Psoas muscle (tissue), 8 donors: ENCODE data around the gene TMEM163. TPM values are rescaled to one million over a fixed set of nuclear protein-coding genes. Genes with fewer than 3 reads are reported as not detected.

Experiments
- ATAC-seq, 4 donors: fragments of 200-7000 bp; cut with Tn5 transposase; one replicate each; pipeline ENCODE4 v1.9.1; 2020; ENCODE audit warnings: moderate library complexity in 3 of 4, mild to moderate bottlenecking in 2 of 4
- DNase-seq, 2 donors: peaks; one replicate each; pipeline ENCODE4 v3.0.0-alpha.2; 2020
- H3K27ac ChIP-seq: fragments of 200-600 bp; one replicate; pipeline ENCODE4 v1.8.0; 2022
- H3K27me3 ChIP-seq, 3 donors: fragments of 200-600 bp in 1 of 3; one replicate each; pipeline versions ENCODE4 v1.6.1 to v1.8.0; 2013 to 2022; ENCODE audit warnings: low read length in 2 of 3, mild to moderate bottlenecking in 2 of 3, moderate library complexity in 1 of 3; ENCODE audit not compliant: insufficient read depth in 3 of 3
- H3K36me3 ChIP-seq, 2 donors: fragments of 200-600 bp in 1 of 2; one replicate each; pipeline versions ENCODE4 v1.6.1 to v1.8.0; 2013 to 2022; ENCODE audit warnings: low read depth in 1 of 2, mild to moderate bottlenecking in 1 of 2, moderate library complexity in 1 of 2; ENCODE audit not compliant: insufficient read depth in 1 of 2
- H3K4me1 ChIP-seq: fragments of 200-600 bp; one replicate; pipeline ENCODE4 v1.8.0; 2022
- H3K4me3 ChIP-seq: fragments of 200-600 bp; one replicate; pipeline ENCODE4 v1.8.0; 2022; ENCODE audit warnings: mild to moderate bottlenecking
- H3K9me3 ChIP-seq: fragments of 200-600 bp; one replicate; pipeline ENCODE4 v1.8.0; 2022
- WGBS, 3 donors: extraction: QIAGEN DNeasy Blood & Tissue Kit; methylation state at CpG; one replicate each; pipeline versions ENCODE4 v1.1.6 to v1.1.7; 2013; 5-methylcytosine and 5-hydroxymethylcytosine counted together
- intact Hi-C, 2 donors: fragments of 100-400 bp; cut with DNase I; formaldehyde crosslinking; loops; one replicate each; pipeline versions ENCODE4 v1.11.0 to v1.14.2; 2022
- polyA plus RNA-seq, 3 donors: library from polyadenylated mRNA; stranded (reverse); fragments of 200-250 nt; gene quantifications; one replicate each; pipeline ENCODE4 v1.2.3, GENCODE V29; 2013
- total RNA-seq, 4 donors: library from RNA; stranded (reverse); fragmentation: NEBNext Ultra II Directional in 2 of 4; extraction: Animal tissue kit (Norgen Biotek cat#: 25700) in 2 of 4; gene quantifications; one replicate each; pipeline versions ENCODE4 v1.2.1 to v1.2.4, GENCODE V29; 2021 to 2023
- TF ChIP-seq, protein P1 (sequence below): fragments of 200-600 bp; IDR thresholded peaks from one replicate; pipeline ENCODE4 v1.8.0; 2022; ENCODE audit warnings: antibody characterized with exemption
- donor health status: healthy with polysubstance abuse.
- donor health status: DM: no; HTN: no; CAD: no; lungs with moderate emphysema.
- donor health status: Bipolar disorder and iron deficiency.
- donor health status: healthy.
- donor health status: DM: yes; HTN: yes; CAD: no.
- donor health status: DM: no; HTN: no; CAD: no.
- donor health status: DM: no; HTN: no; CAD: no.
- donor health status: DM: yes; HTN: yes; CAD: no.

TMEM163 gene
- total and polyA plus RNA-seq, 7 donors, result 0.17 to 0.52 (median 0.28) TPM; not detected in 1

DNA sequence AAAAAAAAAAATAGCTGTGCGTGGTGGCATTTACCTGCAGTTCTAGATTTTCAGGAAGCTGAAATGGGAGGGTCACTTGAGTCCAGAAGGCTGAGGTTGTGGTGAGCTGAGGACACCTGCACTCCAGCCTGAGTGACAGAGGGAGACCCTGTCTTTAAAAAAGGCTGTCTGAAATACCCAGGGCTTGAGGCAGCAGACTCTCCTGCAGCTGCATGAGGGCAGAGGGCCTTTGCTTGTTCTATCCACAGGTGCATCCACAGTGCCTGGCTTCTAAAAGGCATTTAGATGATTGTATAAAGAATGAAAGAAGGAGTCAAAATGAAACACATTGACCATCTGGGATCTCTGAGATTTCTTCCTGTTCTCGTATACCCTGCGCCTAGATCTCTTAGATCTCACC lies 312.1 kb downstream of the TMEM163 start:
- ATAC-seq (no peak), DNase-seq (no peak)
- Histone ChIP-seq H3K27me3 (peaks cover 0 to 1% (median 0%) of the 10 kb centered on the region in 3 donors), H3K36me3 (no peaks in the 10 kb centered on the region), H3K27ac (no peak overlapping the region), H3K9me3 (no peaks in the 10 kb centered on the region), H3K4me3 (no peak overlapping the region), H3K4me1 (no peaks in the 10 kb centered on the region)
- TF ChIP-seq, protein P1, sequence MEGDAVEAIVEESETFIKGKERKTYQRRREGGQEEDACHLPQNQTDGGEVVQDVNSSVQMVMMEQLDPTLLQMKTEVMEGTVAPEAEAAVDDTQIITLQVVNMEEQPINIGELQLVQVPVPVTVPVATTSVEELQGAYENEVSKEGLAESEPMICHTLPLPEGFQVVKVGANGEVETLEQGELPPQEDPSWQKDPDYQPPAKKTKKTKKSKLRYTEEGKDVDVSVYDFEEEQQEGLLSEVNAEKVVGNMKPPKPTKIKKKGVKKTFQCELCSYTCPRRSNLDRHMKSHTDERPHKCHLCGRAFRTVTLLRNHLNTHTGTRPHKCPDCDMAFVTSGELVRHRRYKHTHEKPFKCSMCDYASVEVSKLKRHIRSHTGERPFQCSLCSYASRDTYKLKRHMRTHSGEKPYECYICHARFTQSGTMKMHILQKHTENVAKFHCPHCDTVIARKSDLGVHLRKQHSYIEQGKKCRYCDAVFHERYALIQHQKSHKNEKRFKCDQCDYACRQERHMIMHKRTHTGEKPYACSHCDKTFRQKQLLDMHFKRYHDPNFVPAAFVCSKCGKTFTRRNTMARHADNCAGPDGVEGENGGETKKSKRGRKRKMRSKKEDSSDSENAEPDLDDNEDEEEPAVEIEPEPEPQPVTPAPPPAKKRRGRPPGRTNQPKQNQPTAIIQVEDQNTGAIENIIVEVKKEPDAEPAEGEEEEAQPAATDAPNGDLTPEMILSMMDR, result no peak
- 78 to 98% (median 96%) methylated on average over 3 of the region's 3 CpGs for WGBS, 3 donors
- intact Hi-C loops, result loop anchor here in 1 of 2 donors (10.0 kb wide), 1 partner anchor 162 kb away; no protein-coding TSS in a partner anchor

DNA sequence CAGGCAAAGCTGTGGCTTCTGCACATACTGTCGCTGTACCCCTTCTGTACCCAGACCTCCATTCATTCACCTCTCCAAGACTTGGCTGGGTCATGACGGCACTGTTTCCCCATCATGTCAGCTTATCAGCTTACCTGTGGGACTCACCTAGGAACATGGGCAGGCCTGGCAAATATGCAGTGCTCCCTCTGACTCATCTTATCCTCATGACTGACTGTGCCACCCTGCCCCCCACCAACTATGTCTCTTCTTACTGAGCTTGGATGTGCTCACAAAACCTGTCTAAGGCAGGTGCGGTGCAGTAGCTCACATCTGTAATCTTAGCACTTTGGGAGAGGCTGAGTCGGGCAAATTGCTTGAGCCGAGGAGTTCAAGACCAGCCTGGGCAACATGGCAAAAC lies 312.5 kb downstream of the TMEM163 start:
- TF ChIP-seq, protein P1, result no peak
- Histone ChIP-seq H3K36me3 (no peaks in the 10 kb centered on the region), H3K27me3 (peaks cover 0 to 1% (median 0%) of the 10 kb centered on the region in 3 donors), H3K27ac (no peak overlapping the region), H3K4me3 (no peak overlapping the region), H3K4me1 (no peaks in the 10 kb centered on the region), H3K9me3 (no peaks in the 10 kb centered on the region)
- no peak for DNase-seq
- intact Hi-C loops, result loop anchor here in 1 of 2 donors (10.0 kb wide), 1 partner anchor 162 kb away; no protein-coding TSS in a partner anchor
- 96 to 98% (median 97%) methylated on average over 5 of the region's 5 CpGs for WGBS, 3 donors
- ATAC-seq, result no peak

Other genes starting within 250 kb of the TMEM163 start
- gene ACMSD, start 119.6 kb upstream of the TMEM163 start, total RNA-seq, result not detected
- not detected for gene ACMSD, start 119.6 kb upstream of the TMEM163 start, polyA plus RNA-seq
- gene CCNT2, start 199.8 kb upstream of the TMEM163 start, total RNA-seq, result 10 to 100 TPM; 12.7 to 19.2 (median 15.2) TPM
- gene CCNT2, start 199.8 kb upstream of the TMEM163 start, polyA plus RNA-seq, result 10 to 100 TPM in 1 of 3 donors, 1 to 10 TPM in 2; 6.6 to 17.0 (median 8.6) TPM